Spleen (tissue), 7 donors: ENCODE measurements around the gene MOB2.

Source experiments
- CTCF ChIP-seq, 11 experiments: fragments of 200-600 bp in 7 of 11; fragments of 450-650 bp in 4 of 11; sonication (generic) in 4 of 11; IDR thresholded peaks in 8 of 11; conservative IDR thresholded peaks in 3 of 11; 1 replicate in 7 of 11; 2 replicates in 4 of 11; pipeline versions ENCODE4 v1.4.0 to v1.8.0; 2016 to 2021; ENCODE audit warnings: antibody characterized with exemption in 11 of 11, inconsistent platforms in 4 of 11, mild to moderate bottlenecking in 1 of 11
- POLR2A ChIP-seq, 3 donors: fragments of 450-650 bp; IDR thresholded peaks; one replicate each; pipeline ENCODE4 v1.5.1; 2017; ENCODE audit warnings: antibody characterized with exemption in 3 of 3, mild to moderate bottlenecking in 1 of 3
- POLR2AphosphoS5 ChIP-seq, 3 donors: sonication (generic); formaldehyde crosslinking; IDR thresholded peaks; one replicate each; pipeline ENCODE4 v1.5.1; 2017; ENCODE audit warnings: antibody characterized with exemption in 3 of 3
- donor health status: DM: no; HTN: no; CAD: no; lungs with moderate emphysema.
- donor health status: DM: no; HTN: no; CAD: no.
- donor health status: DM: no; HTN: no; CAD: no.

- TF ChIP-seq CTCF (IDR thresholded peaks at IDR 0.05 in 8 of 11, conservative IDR thresholded peaks at IDR 0.05 in 3 of 11) (no peak), POLR2A (IDR thresholded peaks at IDR 0.05) (no peak), POLR2AphosphoS5 (IDR thresholded peaks at IDR 0.05) (no peak)
These were observed 31.7 kb upstream of the MOB2 start for GRCh38 chr11:1518301-1518700.
